Fibroblast of lung (primary cell): ENCODE data around the gene ZNF697. TPM values are rescaled to one million over a fixed set of nuclear protein-coding genes. Genes with fewer than 3 reads are reported as not detected.
"Not testable (repeated sequence)": the region's sequence is repeated elsewhere in the genome, so short reads cannot be mapped to it uniquely, and the experiment has no call there.

ENCODE experiments used
- DNase-seq, 2 donors: peaks; one replicate each; pipeline versions ENCODE4 v3.0.0 to v3.0.0-alpha.2; 2010; ENCODE audit warnings: low read depth in 2 of 2
- H2AFZ ChIP-seq: 2 replicates; pipeline ENCODE4 v1.5.1; 2012; ENCODE audit warnings: low read length, control low read depth, inconsistent platforms
- H3K27ac ChIP-seq: 2 replicates; pipeline ENCODE4 v1.5.1; 2011; ENCODE audit warnings: low read length, control low read depth; ENCODE audit not compliant: insufficient read depth
- H3K27me3 ChIP-seq: 2 replicates; pipeline ENCODE4 v1.5.1; 2011; ENCODE audit warnings: mild to moderate bottlenecking, low read length; ENCODE audit not compliant: control insufficient read depth, insufficient read depth
- H3K36me3 ChIP-seq: 2 replicates; pipeline ENCODE4 v1.5.1; 2011; ENCODE audit warnings: low read length; ENCODE audit not compliant: control insufficient read depth, insufficient read depth
- H3K4me1 ChIP-seq: 2 replicates; pipeline ENCODE4 v1.5.1; 2011; ENCODE audit warnings: low read length; ENCODE audit not compliant: control insufficient read depth, insufficient read depth; ENCODE audit errors: extremely low read depth
- H3K4me2 ChIP-seq: 2 replicates; pipeline ENCODE4 v1.5.1; 2011; ENCODE audit warnings: low read length, control low read depth; ENCODE audit not compliant: insufficient read depth; ENCODE audit errors: extremely low read depth
- H3K4me3 ChIP-seq, 4 experiments: fragments of 200-600 bp in 1 of 4; sonication (generic) in 1 of 4; replicated peaks in 1 of 4; 2 replicates each; pipeline ENCODE4 v1.5.1; 2011 to 2016; ENCODE audit warnings: low read length in 4 of 4, low read depth in 3 of 4, mild to moderate bottlenecking in 3 of 4, control low read depth in 2 of 4, inconsistent platforms in 1 of 4, mixed read lengths in 1 of 4; ENCODE audit not compliant: insufficient read depth in 1 of 4; ENCODE audit errors: control extremely low read depth in 1 of 4
- H3K79me2 ChIP-seq: 2 replicates; pipeline ENCODE4 v1.5.1; 2012; ENCODE audit warnings: mild to moderate bottlenecking, low read length, inconsistent platforms; ENCODE audit not compliant: control insufficient read depth, insufficient read depth
- H3K9ac ChIP-seq: 2 replicates; pipeline ENCODE4 v1.5.1; 2011; ENCODE audit warnings: mild to moderate bottlenecking, low read length, control low read depth; ENCODE audit not compliant: insufficient read depth
- H3K9me3 ChIP-seq: 2 replicates; pipeline ENCODE4 v1.5.1; 2012; ENCODE audit warnings: low read depth, low read length; ENCODE audit not compliant: control insufficient read depth, insufficient read depth
- H4K20me1 ChIP-seq: 2 replicates; pipeline ENCODE4 v1.5.1; 2011; ENCODE audit warnings: low read length; ENCODE audit not compliant: control insufficient read depth, insufficient read depth; ENCODE audit errors: extremely low read depth
- CTCF ChIP-seq, 2 donors: IDR thresholded peaks in 1 of 2; conservative IDR thresholded peaks in 1 of 2; 1 replicate in 1 of 2; 2 replicates in 1 of 2; pipeline ENCODE4 v1.5.1; 2011 to 2012; ENCODE audit warnings: low read length in 2 of 2, control low read depth in 1 of 2, inconsistent platforms in 1 of 2, low read depth in 1 of 2, mild to moderate bottlenecking in 1 of 2
- EZH2 ChIP-seq: IDR thresholded peaks from 2 replicates; pipeline ENCODE4 v1.5.1; 2012; ENCODE audit warnings: low read length, control low read depth, mild to moderate bottlenecking; ENCODE audit errors: missing control alignments
- polyA plus RNA-seq, 2 donors: library from polyadenylated mRNA; depleted of rRNA in 1 of 2; stranded (reverse) in 1 of 2; unstranded in 1 of 2; fragments of >200 nt; gene quantifications; 2 replicates each; pipeline ENCODE4 v1.2.1, GENCODE V29; 2011 to 2012; ENCODE audit warnings: missing spikeins in 1 of 2
- total RNA-seq: library from RNA; depleted of rRNA; stranded (reverse); fragments of >200 nt; gene quantifications from 2 replicates; pipeline ENCODE4 v1.2.1, GENCODE V29; 2014

The ZNF697 gene
- total and polyA plus RNA-seq, 2 donors (not counting 1 experiment from before 2014, with no cell fraction given) = 9.6 to 23.0 TPM

DNA sequence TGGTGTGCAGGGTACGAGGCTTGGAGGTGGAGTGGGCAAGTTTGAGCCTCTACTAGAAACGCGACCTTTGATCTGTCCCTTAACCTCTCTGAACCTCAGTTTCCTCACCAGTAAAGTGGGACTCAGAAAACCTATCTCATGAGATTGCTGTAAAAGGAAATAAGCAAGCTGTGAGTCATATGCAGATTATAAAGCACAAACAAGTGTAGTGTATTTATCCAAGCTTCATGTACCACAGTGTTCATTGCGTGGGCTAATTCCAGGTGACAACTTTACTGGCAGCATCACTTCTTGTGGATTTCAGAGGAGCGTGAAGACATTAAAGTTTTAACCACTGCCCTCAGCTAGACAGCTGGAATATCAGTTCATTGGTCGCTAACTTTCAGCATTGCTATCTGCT, 44.4 kb downstream of the ZNF697 start:
- H3K4me1 ChIP-seq = no peaks in the 10 kb centered on the region
- H3K9ac ChIP-seq = no peak overlapping the region
- no peaks in the 10 kb centered on the region for H3K9me3 ChIP-seq
- H2AFZ ChIP-seq = no peak overlapping the region
- no peak overlapping the region for H3K27ac ChIP-seq
- no peaks in the 10 kb centered on the region for H3K79me2 ChIP-seq
- no peaks in the 10 kb centered on the region for H4K20me1 ChIP-seq
- TF ChIP-seq EZH2 = no peak
- H3K27me3 ChIP-seq = no peaks in the 10 kb centered on the region
- no peak overlapping the region for H3K4me2 ChIP-seq
- DNase-seq = no peak
- H3K4me3 ChIP-seq = no peak overlapping the region
- no peaks in the 10 kb centered on the region for H3K36me3 ChIP-seq

DNA sequence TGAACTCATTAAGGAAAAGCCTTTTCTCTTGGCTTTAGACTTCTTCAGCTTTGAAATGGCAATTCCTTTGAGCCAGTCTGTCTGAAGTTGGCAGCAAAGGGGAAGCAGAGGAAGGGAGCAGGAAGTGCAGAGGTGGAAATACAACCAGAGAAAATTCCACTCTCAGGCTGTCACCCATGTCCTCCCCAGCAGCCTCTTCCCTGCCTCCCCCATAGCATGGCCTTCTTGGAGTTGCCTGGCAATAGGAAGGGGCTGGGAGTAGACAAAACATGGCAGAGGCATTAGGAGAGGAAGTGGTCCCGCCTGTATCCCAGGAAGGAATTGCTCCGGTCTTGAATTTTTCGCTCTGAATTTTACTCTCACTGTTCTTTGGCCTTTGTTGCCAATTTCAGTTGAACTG, 44.8 kb downstream of the ZNF697 start:
- H3K9ac ChIP-seq, H3K4me2 ChIP-seq, H3K27me3 ChIP-seq, DNase-seq, H4K20me1 ChIP-seq, H3K36me3 ChIP-seq, H3K4me1 ChIP-seq, H3K27ac ChIP-seq, H3K79me2 ChIP-seq, H2AFZ ChIP-seq, H3K9me3 ChIP-seq, H3K4me3 ChIP-seq: not testable (repeated sequence)

DNA sequence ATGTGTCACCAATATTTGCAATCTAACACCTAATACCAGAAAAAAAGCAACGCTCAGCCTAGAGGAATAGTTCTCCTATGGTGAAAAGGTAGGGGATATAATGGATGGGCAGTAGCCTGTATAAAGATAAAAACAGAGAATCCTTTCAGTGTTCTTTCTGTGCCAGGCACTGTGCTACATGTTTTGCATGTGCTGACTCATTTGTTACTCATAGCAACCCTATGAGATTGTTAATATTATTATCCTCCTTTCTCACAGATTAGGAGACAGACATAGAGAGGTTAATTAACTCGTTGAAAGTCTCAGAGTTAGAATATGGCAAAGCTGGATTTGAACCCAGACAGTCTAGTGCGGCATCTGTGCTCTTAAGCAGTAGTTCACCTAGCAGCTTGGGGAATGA, 45.3 kb downstream of the ZNF697 start:
- not testable (repeated sequence) for H3K9me3 ChIP-seq, H3K27ac ChIP-seq, H3K4me2 ChIP-seq, H3K27me3 ChIP-seq, H3K4me1 ChIP-seq, H3K36me3 ChIP-seq, H4K20me1 ChIP-seq, H2AFZ ChIP-seq, H3K4me3 ChIP-seq, H3K9ac ChIP-seq, H3K79me2 ChIP-seq, DNase-seq

GRCh38 chr1:119602169-119602568, 45.9 kb downstream of the ZNF697 start:
- Histone ChIP-seq H3K4me3 (no peak overlapping the region), H3K79me2 (no peaks in the 10 kb centered on the region), H3K4me1 (no peaks in the 10 kb centered on the region), H3K36me3 (no peaks in the 10 kb centered on the region), H3K27ac (no peak overlapping the region), H4K20me1 (no peaks in the 10 kb centered on the region), H2AFZ (no peak overlapping the region), H3K27me3 (no peaks in the 10 kb centered on the region), H3K9ac (no peak overlapping the region), H3K4me2 (no peak overlapping the region), H3K9me3 (no peaks in the 10 kb centered on the region)
- no peak for TF ChIP-seq CTCF (conservative IDR thresholded peaks at IDR 0.05 in 1 of 2, IDR thresholded peaks at IDR 0.05 in 1 of 2; ENCODE audit: low read depth in 1 of 2, low read length in 2 of 2)
- no peak for TF ChIP-seq EZH2
- no peak for DNase-seq
